ENCODE measurements around the gene IGFBP4.

DNA sequence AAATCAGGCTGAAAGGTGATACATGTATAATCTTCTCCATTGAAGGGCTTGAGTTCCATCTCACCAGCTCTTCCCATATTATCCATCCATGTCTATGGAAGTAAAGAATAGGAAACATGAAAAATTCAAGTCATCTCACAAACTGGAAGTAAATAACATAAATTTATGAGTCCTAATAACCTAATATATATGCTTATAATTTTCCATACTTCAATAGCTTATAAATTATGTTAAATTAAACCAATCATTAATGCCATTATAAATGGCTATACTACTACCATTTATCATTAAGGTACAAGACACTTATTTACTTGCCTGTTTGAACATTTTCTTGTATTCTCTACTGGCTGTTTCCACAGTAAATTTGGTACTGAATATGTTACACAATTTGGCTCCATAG, 30.4 kb upstream of the IGFBP4 start:
- TF ChIP-seq, protein P1, sequence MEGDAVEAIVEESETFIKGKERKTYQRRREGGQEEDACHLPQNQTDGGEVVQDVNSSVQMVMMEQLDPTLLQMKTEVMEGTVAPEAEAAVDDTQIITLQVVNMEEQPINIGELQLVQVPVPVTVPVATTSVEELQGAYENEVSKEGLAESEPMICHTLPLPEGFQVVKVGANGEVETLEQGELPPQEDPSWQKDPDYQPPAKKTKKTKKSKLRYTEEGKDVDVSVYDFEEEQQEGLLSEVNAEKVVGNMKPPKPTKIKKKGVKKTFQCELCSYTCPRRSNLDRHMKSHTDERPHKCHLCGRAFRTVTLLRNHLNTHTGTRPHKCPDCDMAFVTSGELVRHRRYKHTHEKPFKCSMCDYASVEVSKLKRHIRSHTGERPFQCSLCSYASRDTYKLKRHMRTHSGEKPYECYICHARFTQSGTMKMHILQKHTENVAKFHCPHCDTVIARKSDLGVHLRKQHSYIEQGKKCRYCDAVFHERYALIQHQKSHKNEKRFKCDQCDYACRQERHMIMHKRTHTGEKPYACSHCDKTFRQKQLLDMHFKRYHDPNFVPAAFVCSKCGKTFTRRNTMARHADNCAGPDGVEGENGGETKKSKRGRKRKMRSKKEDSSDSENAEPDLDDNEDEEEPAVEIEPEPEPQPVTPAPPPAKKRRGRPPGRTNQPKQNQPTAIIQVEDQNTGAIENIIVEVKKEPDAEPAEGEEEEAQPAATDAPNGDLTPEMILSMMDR (IDR thresholded peaks at IDR 0.05) = no peak
- TF ChIP-seq POLR2AphosphoS5 (IDR thresholded peaks at IDR 0.05; ENCODE audit: insufficient read depth in 1 of 2, low read depth in 1 of 2) = no peak

Measured in vagina (tissue), 2 donors.